NB4 (cell line): ENCODE results near the gene LAD1.

Experiments used
- CTCF ChIP-seq: IDR thresholded peaks from one replicate; pipeline ENCODE4 v1.5.1; 2012; ENCODE audit warnings: low read depth, low read length
- POLR2A ChIP-seq: IDR thresholded peaks from 2 replicates; pipeline ENCODE4 v1.6.1; 2011; ENCODE audit warnings: mild to moderate bottlenecking; ENCODE audit not compliant: insufficient read length; ENCODE audit errors: extremely low read depth

GRCh38 chr1:201364808-201365105, 34.4 kb downstream of the LAD1 start:
- TF ChIP-seq CTCF (no peak), POLR2A (no peak)
